Measurements from ENCODE around the gene CTIF.
A peak's percentile ranks its signal among the peaks of the same experiment; 100 is the strongest.

- TF ChIP-seq POLR2A (IDR thresholded peaks at IDR 0.05) (no peak), POLR2AphosphoS5 (IDR thresholded peaks at IDR 0.05; ENCODE audit: insufficient read depth in 1 of 2, low read depth in 1 of 2) (peak in 1 of 2 donors; percentile 43)
- TF ChIP-seq, protein P1, sequence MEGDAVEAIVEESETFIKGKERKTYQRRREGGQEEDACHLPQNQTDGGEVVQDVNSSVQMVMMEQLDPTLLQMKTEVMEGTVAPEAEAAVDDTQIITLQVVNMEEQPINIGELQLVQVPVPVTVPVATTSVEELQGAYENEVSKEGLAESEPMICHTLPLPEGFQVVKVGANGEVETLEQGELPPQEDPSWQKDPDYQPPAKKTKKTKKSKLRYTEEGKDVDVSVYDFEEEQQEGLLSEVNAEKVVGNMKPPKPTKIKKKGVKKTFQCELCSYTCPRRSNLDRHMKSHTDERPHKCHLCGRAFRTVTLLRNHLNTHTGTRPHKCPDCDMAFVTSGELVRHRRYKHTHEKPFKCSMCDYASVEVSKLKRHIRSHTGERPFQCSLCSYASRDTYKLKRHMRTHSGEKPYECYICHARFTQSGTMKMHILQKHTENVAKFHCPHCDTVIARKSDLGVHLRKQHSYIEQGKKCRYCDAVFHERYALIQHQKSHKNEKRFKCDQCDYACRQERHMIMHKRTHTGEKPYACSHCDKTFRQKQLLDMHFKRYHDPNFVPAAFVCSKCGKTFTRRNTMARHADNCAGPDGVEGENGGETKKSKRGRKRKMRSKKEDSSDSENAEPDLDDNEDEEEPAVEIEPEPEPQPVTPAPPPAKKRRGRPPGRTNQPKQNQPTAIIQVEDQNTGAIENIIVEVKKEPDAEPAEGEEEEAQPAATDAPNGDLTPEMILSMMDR (IDR thresholded peaks at IDR 0.05) = peak; percentile 64 to 86 (median 71)
These were observed 138.0 kb downstream of the CTIF start for GRCh38 chr18:48676756-48677368.
